Central memory CD8-positive, alpha-beta T cell (primary cell): ENCODE results near the gene DHRS7B.
"Not testable (repeated sequence)": the region's sequence is repeated elsewhere in the genome, so short reads cannot be mapped to it uniquely, and the experiment has no call there.

Experiments used
- ATAC-seq: fragments of 150-1000 bp; cut with Tn5 transposase; replicated peaks from 2 replicates; pipeline ENCODE4 v1.10.0; 2022; ENCODE audit warnings: mild to moderate bottlenecking, moderate FRiP score, moderate number of reproducible peaks; ENCODE audit not compliant: poor library complexity, severe bottlenecking; ENCODE audit errors: extremely low read depth
- DNase-seq, 2 donors: peaks; one replicate each; pipeline ENCODE4 v3.0.0; 2021; ENCODE audit warnings: low spot score in 2 of 2
- H3K27ac Mint-ChIP-seq: one replicate; pipeline ENCODE4 v1.8.0; 2022; ENCODE audit warnings: low read depth, mild to moderate bottlenecking, moderate library complexity, mixed read lengths
- H3K27me3 Mint-ChIP-seq: one replicate; pipeline ENCODE4 v1.8.0; 2022; ENCODE audit warnings: mixed read lengths
- H3K36me3 Mint-ChIP-seq: one replicate; pipeline ENCODE4 v1.8.0; 2022; ENCODE audit warnings: mild to moderate bottlenecking, moderate library complexity, mixed read lengths; ENCODE audit not compliant: insufficient read depth
- H3K4me1 Mint-ChIP-seq: one replicate; pipeline ENCODE4 v1.8.0; 2022; ENCODE audit warnings: mixed read lengths
- H3K4me3 Mint-ChIP-seq: one replicate; pipeline ENCODE4 v1.8.0; 2022; ENCODE audit warnings: mild to moderate bottlenecking, moderate library complexity, mixed read lengths
- H3K9me3 Mint-ChIP-seq: one replicate; pipeline ENCODE4 v1.8.0; 2022; ENCODE audit warnings: mixed read lengths

Gene DHRS7B

DNA sequence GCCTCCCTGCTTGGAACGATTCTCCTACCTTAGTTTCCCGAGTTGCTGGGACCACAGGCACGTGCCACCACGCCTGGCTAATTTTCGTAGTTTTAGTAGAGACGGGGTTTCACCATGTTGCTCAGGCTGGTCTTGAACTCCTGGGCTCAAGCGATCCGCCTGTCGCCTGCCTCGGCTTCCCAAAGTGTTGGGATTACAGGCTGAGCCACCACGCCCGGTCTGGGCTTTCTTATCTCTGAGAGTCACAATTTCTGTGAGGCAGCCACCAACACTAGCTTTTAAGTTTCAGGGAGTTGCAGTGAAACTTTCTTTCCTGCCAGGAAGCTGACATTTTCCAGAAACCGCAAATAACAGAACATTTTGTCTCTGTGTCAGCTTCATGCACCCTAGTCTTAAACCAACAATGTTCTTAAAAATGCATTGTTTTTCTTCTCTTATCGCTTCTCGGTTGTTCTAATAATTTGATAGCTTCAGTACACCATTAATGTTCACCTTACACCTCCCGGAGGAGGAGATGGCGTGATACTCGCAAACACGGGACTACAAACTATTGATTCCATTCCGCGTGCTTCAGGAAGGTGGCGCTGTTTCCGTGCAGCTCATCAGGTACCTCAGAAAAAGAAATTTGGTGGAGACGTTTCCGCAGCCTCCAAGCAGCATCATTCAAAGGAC, 7.4 kb upstream of the DHRS7B start:
- no peak overlapping the region for H3K4me3 Mint-ChIP-seq
- H3K9me3 Mint-ChIP-seq, result no peaks in the 10 kb centered on the region
- peaks cover 10% of the 10 kb centered on the region for H3K27me3 Mint-ChIP-seq
- no peak overlapping the region for H3K27ac Mint-ChIP-seq
- DNase-seq (peak; percentile 45 to 49), ATAC-seq (peak; percentile 40)
- no peaks in the 10 kb centered on the region for H3K36me3 Mint-ChIP-seq
- H3K4me1 Mint-ChIP-seq, result peaks cover 10% of the 10 kb centered on the region

DNA sequence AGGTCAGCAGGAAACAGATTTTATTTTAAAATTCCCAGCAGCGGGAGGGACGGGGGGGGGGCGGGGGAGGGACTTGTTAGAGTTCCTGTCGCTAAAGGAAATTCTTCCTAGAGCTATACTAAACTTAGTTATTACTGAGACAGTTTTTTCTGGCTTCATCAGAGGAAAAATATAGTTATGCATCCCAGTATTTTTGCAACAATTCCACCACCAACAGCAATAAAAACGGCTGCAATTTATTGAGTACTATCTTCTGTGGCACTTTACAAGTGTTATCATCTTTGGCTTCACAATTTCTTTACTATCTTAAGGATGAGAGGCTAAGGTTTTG, 6.9 kb upstream of the DHRS7B start:
- H3K27ac Mint-ChIP-seq, result no peak overlapping the region
- no peak for DNase-seq
- ATAC-seq, result no peak
- H3K27me3 Mint-ChIP-seq, result peaks cover 10% of the 10 kb centered on the region
- no peaks in the 10 kb centered on the region for H3K36me3 Mint-ChIP-seq
- H3K4me1 Mint-ChIP-seq, result peaks cover 13% of the 10 kb centered on the region
- no peak overlapping the region for H3K4me3 Mint-ChIP-seq
- H3K9me3 Mint-ChIP-seq, result no peaks in the 10 kb centered on the region

DNA sequence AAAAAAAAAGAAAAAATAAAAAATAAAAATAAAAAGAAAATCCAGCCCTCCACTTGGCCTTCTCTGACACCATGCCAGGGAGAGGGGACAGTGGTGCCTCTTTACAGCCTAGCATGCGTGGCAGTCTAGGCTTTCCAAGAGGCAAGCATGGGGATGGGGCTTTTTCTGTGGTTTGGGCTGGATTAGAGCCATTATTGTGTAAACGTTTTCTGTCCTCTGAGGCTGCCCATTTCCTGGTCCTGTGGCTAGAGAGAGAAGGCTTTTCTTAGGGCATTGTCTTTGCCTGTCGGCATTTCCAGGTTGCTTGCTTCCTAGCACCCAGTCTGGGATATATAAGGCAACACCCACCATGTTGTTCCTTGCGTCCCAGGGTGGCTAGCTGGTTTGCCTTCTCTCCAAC, 2.7 kb upstream of the DHRS7B start:
- Mint-ChIP-seq H3K36me3 (peaks cover 10% of the 10 kb centered on the region), H3K4me1 (peaks cover 41% of the 10 kb centered on the region), H3K27ac (no peak overlapping the region), H3K27me3 (peaks cover 9% of the 10 kb centered on the region), H3K9me3 (no peaks in the 10 kb centered on the region), H3K4me3 (no peak overlapping the region)
- no peak for DNase-seq
- ATAC-seq, result no peak

DNA sequence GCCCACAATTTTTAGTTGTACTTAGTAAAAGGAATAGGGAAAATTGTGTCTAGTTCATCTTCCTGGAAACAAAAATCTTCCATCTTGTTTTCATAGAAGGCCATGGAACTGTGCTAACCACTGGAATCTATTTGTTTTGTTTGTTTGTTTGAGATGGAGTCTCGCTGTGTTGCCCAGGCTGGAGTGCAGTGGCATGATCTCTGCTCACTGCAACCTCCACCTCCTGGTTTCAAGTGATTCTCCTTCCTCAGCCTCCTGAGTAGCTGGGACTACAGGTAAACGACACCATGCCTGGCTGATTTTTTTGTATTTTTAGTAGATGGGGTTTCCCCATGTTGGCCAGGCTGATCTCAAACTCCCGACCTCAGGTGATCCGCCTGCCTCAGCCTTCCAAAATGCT, 2.2 kb upstream of the DHRS7B start:
- not testable (repeated sequence) for DNase-seq, H3K36me3 Mint-ChIP-seq, H3K9me3 Mint-ChIP-seq, H3K27ac Mint-ChIP-seq, H3K27me3 Mint-ChIP-seq, H3K4me3 Mint-ChIP-seq, ATAC-seq
- peaks cover 41% of the 10 kb centered on the region for H3K4me1 Mint-ChIP-seq

DNA sequence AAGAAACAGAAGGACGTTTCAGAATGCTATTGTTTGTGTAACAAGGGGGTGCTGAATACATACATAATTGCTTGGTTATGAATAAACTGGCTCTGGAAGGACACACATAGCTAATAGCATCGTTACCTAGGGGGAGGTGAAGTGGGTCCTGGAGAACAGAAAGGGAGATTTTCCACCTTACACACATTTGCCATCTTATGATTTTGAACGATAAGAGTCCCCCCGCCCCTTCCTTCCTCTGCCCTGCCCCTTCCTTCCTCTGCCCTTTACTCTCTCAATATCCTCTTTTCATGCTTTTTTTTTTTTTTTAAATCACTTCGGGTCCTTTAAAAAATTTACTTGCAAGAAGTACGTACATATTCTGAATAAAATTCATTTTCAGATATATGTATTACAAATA, 902 bp upstream of the DHRS7B start:
- H3K4me3 Mint-ChIP-seq, result peak overlapping the region; percentile 95

DNA sequence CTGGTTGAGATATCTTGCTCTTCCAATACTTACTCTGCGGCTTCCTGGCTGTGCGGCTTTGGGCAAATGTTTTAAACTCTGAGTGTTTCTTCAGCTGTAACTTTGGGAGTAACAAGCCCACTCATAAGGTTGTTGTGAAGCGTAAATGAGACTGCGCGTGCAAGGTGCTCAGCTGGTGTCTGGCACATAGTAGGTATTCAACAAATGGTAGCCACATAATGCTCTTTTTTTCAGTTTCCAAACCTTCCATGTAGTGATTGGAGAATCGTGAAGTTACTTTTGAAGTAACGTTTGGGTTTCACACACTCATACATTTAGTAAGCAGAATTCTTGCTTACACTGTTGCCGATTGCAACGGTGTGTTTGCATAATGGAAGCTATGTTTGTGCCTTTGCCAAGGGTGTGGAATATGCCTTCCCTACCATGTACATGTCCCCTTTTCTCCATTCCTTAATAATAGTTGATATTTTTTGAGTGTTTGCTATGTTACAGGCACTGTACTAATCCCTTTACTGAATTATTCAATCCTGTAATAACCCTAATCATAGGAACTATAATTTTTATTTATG, 829 bp downstream of the DHRS7B start:
- no peak for ATAC-seq
- Mint-ChIP-seq H3K4me1 (peaks cover 33% of the 10 kb centered on the region), H3K9me3 (no peaks in the 10 kb centered on the region), H3K4me3 (peak overlapping the region; percentile 95), H3K36me3 (peaks cover 10% of the 10 kb centered on the region), H3K27me3 (no peaks in the 10 kb centered on the region), H3K27ac (peak overlapping the region; percentile 98)
- no peak for DNase-seq

More for the DNA sequence above, 902 bp upstream of the DHRS7B start:
- ATAC-seq (peak; percentile 57), DNase-seq (peak in 1 of 2 donors; percentile 31)
- Mint-ChIP-seq H3K27ac (peak overlapping the region; percentile 98), H3K27me3 (no peaks in the 10 kb centered on the region), H3K4me1 (peaks cover 33% of the 10 kb centered on the region), H3K9me3 (no peaks in the 10 kb centered on the region), H3K36me3 (peaks cover 10% of the 10 kb centered on the region)

DNA sequence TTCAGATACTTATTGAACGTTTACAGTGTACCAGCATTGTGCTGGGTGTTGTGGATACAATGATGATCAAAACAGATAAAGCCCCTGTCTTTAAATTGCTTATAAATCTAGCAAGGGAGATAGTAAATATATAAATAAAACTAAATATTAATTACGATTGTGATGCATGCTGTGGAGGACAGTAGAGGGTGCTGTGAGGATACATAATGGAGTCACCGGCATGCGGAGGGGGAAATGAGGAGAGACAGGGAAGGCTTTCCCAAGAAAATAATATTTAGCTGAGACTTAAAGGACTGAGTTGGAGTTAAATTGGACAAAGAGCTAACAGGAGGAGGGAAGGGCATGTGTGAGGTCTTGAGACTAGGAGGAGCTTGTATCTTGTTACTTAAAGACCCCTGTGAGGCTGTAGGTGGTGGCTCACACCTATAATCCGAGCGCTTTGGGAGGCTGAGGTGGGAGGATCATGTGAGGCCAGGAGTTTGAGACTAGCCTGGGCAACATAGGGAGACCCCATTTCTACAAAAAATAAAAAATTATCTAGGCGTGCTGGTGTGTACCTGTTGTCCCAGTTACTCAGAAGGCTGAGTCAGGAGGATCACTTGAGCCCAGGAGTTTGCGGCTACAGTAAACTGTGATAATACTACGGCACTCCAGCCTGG, 2.4 kb downstream of the DHRS7B start:
- ATAC-seq (no peak), DNase-seq (no peak)
- peaks cover 33% of the 10 kb centered on the region for H3K4me1 Mint-ChIP-seq
- peak overlapping the region; percentile 56 for H3K27ac Mint-ChIP-seq
- no peak overlapping the region for H3K4me3 Mint-ChIP-seq
- H3K9me3 Mint-ChIP-seq, result no peaks in the 10 kb centered on the region
- no peaks in the 10 kb centered on the region for H3K27me3 Mint-ChIP-seq
- peaks cover 10% of the 10 kb centered on the region for H3K36me3 Mint-ChIP-seq

DNA sequence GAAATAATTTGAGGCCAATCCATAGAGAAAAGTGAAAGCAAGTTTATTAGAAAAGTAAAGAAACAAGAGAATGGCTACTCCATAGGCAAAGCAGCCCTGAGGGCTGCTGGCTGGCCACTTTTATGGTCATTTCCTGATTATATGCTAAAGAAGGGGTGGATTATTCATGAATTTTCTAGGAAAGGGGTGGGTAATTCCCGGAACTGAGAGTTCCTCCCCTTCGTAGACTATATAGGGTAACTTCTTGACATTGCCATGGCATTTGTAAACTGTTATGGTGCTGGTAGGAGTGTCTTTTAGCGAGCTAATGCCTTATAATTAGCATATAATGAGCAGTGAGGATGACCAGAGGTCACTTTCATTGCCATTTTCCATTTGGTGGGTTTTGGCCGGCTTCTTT, 4.4 kb downstream of the DHRS7B start:
- DNase-seq (no peak), ATAC-seq (no peak)
- peaks cover 18% of the 10 kb centered on the region for H3K4me1 Mint-ChIP-seq
- H3K36me3 Mint-ChIP-seq, result peaks cover 10% of the 10 kb centered on the region
- no peak overlapping the region for H3K27ac Mint-ChIP-seq
- H3K9me3 Mint-ChIP-seq, result no peaks in the 10 kb centered on the region
- H3K27me3 Mint-ChIP-seq, result no peaks in the 10 kb centered on the region
- H3K4me3 Mint-ChIP-seq, result no peak overlapping the region

DNA sequence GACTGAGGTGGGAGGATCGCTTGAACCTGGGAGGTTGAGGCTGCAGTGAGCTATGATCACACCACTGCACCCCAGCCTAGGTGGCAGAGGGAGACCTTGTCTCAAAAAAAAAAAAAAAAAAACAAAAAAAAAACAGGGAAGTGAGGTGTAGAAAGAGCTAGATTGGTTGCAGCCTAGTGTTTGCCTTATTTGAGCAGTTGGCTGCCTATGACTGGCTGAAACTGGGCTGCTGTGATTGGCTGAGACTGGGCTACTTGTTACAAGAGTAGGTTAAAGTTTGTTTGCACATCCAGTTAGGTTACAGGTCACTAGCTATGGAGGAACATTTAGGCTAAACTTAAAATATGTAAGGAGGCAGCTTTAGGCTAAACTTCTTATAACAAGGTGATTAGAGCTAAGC, 5.7 kb downstream of the DHRS7B start:
- H3K27ac Mint-ChIP-seq, result no peak overlapping the region
- ATAC-seq, result no peak
- no peak for DNase-seq
- peaks cover 8% of the 10 kb centered on the region for H3K4me1 Mint-ChIP-seq
- no peaks in the 10 kb centered on the region for H3K9me3 Mint-ChIP-seq
- H3K27me3 Mint-ChIP-seq, result no peaks in the 10 kb centered on the region
- H3K4me3 Mint-ChIP-seq, result no peak overlapping the region
- peaks cover 3% of the 10 kb centered on the region for H3K36me3 Mint-ChIP-seq

DNA sequence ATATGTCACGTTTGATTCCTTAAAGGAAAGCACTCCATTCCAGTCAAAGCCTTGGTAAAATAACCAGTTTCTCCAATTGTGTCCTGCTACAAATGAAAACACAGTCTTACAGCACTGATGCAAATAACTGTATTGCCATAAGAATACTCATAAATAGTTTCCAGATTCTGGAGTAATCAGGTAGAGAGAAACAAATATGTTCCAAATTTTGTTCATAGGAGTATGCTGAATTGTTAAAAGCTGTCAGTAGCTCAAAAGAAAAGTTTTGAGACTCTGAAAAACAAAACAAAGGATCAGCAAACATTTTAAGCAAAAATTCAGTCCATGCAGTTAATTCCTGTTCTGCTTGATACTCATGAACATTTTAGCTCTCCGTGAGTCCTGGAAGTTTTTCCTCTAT, 7.8 kb downstream of the DHRS7B start:
- ATAC-seq (no peak), DNase-seq (no peak)
- H3K27me3 Mint-ChIP-seq, result no peaks in the 10 kb centered on the region
- no peaks in the 10 kb centered on the region for H3K36me3 Mint-ChIP-seq
- H3K27ac Mint-ChIP-seq, result no peak overlapping the region
- H3K9me3 Mint-ChIP-seq, result no peaks in the 10 kb centered on the region
- no peak overlapping the region for H3K4me3 Mint-ChIP-seq
- H3K4me1 Mint-ChIP-seq, result no peaks in the 10 kb centered on the region

DNA sequence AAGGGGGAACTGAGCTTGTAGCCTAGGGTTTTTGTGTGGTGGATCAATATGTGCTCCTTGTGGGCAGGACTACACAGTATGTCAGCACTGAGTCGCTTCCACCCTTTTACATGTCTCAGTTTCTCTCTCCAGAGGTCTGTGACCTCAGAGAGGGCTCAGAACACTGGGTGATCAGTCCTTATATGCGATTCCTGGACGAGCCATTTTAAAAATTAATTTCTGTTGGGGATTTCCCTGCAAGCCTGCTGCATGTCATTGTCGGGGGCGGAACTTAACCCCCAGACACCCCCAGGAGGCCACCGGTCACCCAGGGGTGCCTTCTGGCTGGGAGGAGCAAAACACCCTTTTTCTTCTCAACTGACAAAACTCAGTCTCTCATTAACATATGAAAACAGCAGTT, 14.1 kb downstream of the DHRS7B start:
- Mint-ChIP-seq H3K36me3 (peaks cover 4% of the 10 kb centered on the region), H3K27ac (peak overlapping the region; percentile 32), H3K27me3 (no peaks in the 10 kb centered on the region), H3K9me3 (no peaks in the 10 kb centered on the region), H3K4me3 (no peak overlapping the region), H3K4me1 (no peaks in the 10 kb centered on the region)
- ATAC-seq (no peak), DNase-seq (no peak)

DNA sequence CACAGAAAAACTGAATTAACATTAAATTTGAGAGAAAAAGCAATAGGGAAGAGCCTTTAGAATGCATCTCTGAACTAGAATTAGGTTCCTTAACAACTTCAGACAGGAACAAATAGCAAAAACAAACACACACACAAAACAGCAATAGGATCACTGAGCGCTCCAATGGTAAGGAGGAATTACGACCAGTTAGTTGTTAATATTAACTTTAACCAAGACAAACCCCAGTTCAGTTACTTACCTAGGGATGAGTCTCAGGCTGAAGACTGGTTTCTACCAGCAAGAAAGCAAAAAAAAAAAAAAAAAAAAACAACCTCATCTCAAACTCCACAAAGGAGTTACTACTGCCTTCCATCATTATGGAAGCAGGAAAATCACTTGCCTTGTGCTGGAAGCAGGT, 14.6 kb downstream of the DHRS7B start:
- Mint-ChIP-seq H3K27ac (peak overlapping the region; percentile 32), H3K9me3 (no peaks in the 10 kb centered on the region), H3K4me3 (no peak overlapping the region), H3K4me1 (no peaks in the 10 kb centered on the region), H3K36me3 (peaks cover 6% of the 10 kb centered on the region), H3K27me3 (no peaks in the 10 kb centered on the region)
- DNase-seq (no peak), ATAC-seq (no peak)

DNA sequence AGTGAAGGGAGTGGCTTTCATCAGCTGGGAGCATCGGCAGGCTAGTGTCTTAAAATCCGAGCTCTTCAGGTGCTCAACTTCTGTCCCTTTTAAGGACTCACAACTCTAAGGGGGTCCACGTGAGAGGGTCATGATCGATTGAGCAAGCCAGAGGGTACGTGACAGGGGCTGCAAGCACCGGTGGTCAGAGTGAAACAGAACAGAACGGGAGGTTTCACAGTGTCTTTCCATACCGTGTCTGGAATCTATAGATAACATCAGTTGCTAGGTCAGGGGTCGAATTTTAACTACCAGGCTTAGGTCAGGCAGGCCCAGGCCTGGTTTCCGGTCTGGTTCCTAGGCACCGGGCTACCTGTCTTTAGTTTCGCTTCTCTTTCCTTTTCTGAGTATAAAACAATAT, 15.3 kb downstream of the DHRS7B start:
- H3K36me3 Mint-ChIP-seq, DNase-seq, ATAC-seq, H3K27me3 Mint-ChIP-seq, H3K9me3 Mint-ChIP-seq, H3K4me1 Mint-ChIP-seq, H3K4me3 Mint-ChIP-seq, H3K27ac Mint-ChIP-seq: not testable (repeated sequence)
